ENCODE data around the gene IL12B.
"Not testable (repeated sequence)": the region's sequence is repeated elsewhere in the genome, so short reads cannot be mapped to it uniquely, and the experiment has no call there.

Gene IL12B

GRCh38 chr5:159290741-159291140, 39.5 kb downstream of the IL12B start:
- DNase-seq, result no peak

GRCh38 chr5:159286420-159287035, 43.8 kb downstream of the IL12B start:
- DNase-seq, result peak; percentile 44

GRCh38 chr5:159274676-159275075, 55.6 kb downstream of the IL12B start:
- DNase-seq, result no peak

GRCh38 chr5:159273923-159274322, 56.4 kb downstream of the IL12B start:
- DNase-seq, result no peak

- no peak for DNase-seq
These were observed 60.6 kb downstream of the IL12B start for GRCh38 chr5:159269723-159270122.

GRCh38 chr5:159266764-159267163, 63.5 kb downstream of the IL12B start:
- DNase-seq, result not testable (repeated sequence)
